ENCODE results near the gene ENKD1.
"Not testable (repeated sequence)": the region's sequence is repeated elsewhere in the genome, so short reads cannot be mapped to it uniquely, and the experiment has no call there.

The ENKD1 gene

GRCh38 chr16:67694611-67695010 is 28.1 kb upstream of the ENKD1 start:
- H3K36me3 Mint-ChIP-seq, result peaks cover 2% of the 10 kb centered on the region
- no peaks in the 10 kb centered on the region for H3K27me3 Mint-ChIP-seq
- no peak overlapping the region for H3K27ac Mint-ChIP-seq
- H3K4me1 Mint-ChIP-seq (ENCODE audit: low read depth), result peaks cover 3% of the 10 kb centered on the region
- no peak overlapping the region for H3K4me3 Mint-ChIP-seq
- no peaks in the 10 kb centered on the region for H3K9me3 Mint-ChIP-seq (ENCODE audit: low read depth)

- not testable (repeated sequence) for H3K4me3 Mint-ChIP-seq; H3K27ac Mint-ChIP-seq; H3K9me3 Mint-ChIP-seq (ENCODE audit: low read depth); H3K27me3 Mint-ChIP-seq; H3K36me3 Mint-ChIP-seq; H3K4me1 Mint-ChIP-seq (ENCODE audit: low read depth)
Measured at GRCh38 chr16:67693517-67694285, 27.2 kb upstream of the ENKD1 start.

- Mint-ChIP-seq H3K4me3 (no peak overlapping the region), H3K36me3 (peaks cover 5% of the 10 kb centered on the region), H3K27me3 (no peaks in the 10 kb centered on the region), H3K9me3 (ENCODE audit: low read depth) (no peaks in the 10 kb centered on the region), H3K4me1 (ENCODE audit: low read depth) (peaks cover 3% of the 10 kb centered on the region), H3K27ac (no peak overlapping the region)
Measured at GRCh38 chr16:67685388-67686112, 19.0 kb upstream of the ENKD1 start.

- peaks cover 1% of the 10 kb centered on the region for H3K4me1 Mint-ChIP-seq (ENCODE audit: low read depth)
- H3K27ac Mint-ChIP-seq, result no peak overlapping the region
- H3K4me3 Mint-ChIP-seq, result no peak overlapping the region
- no peaks in the 10 kb centered on the region for H3K9me3 Mint-ChIP-seq (ENCODE audit: low read depth)
- H3K27me3 Mint-ChIP-seq, result no peaks in the 10 kb centered on the region
- peaks cover 5% of the 10 kb centered on the region for H3K36me3 Mint-ChIP-seq
Measured at GRCh38 chr16:67683767-67684166, 17.2 kb upstream of the ENKD1 start.

GRCh38 chr16:67679935-67680897 is 13.7 kb upstream of the ENKD1 start:
- Mint-ChIP-seq H3K27me3 (no peaks in the 10 kb centered on the region), H3K9me3 (ENCODE audit: low read depth) (no peaks in the 10 kb centered on the region), H3K27ac (no peak overlapping the region), H3K4me3 (no peak overlapping the region), H3K4me1 (ENCODE audit: low read depth) (no peaks in the 10 kb centered on the region), H3K36me3 (peaks cover 3% of the 10 kb centered on the region)

- Mint-ChIP-seq H3K4me3 (no peak overlapping the region), H3K27me3 (no peaks in the 10 kb centered on the region), H3K36me3 (peaks cover 3% of the 10 kb centered on the region), H3K4me1 (ENCODE audit: low read depth) (no peaks in the 10 kb centered on the region), H3K9me3 (ENCODE audit: low read depth) (no peaks in the 10 kb centered on the region), H3K27ac (no peak overlapping the region)
Measured at GRCh38 chr16:67678354-67679023, 11.9 kb upstream of the ENKD1 start.

GRCh38 chr16:67677712-67678111 is 11.2 kb upstream of the ENKD1 start:
- Mint-ChIP-seq H3K9me3 (ENCODE audit: low read depth) (no peaks in the 10 kb centered on the region), H3K27me3 (no peaks in the 10 kb centered on the region), H3K27ac (no peak overlapping the region), H3K4me1 (ENCODE audit: low read depth) (no peaks in the 10 kb centered on the region), H3K4me3 (no peak overlapping the region), H3K36me3 (peaks cover 3% of the 10 kb centered on the region)

- no peaks in the 10 kb centered on the region for H3K4me1 Mint-ChIP-seq (ENCODE audit: low read depth)
- no peaks in the 10 kb centered on the region for H3K27me3 Mint-ChIP-seq
- H3K9me3 Mint-ChIP-seq (ENCODE audit: low read depth), result no peaks in the 10 kb centered on the region
- no peak overlapping the region for H3K4me3 Mint-ChIP-seq
- no peaks in the 10 kb centered on the region for H3K36me3 Mint-ChIP-seq
- no peak overlapping the region for H3K27ac Mint-ChIP-seq
Measured at GRCh38 chr16:67676939-67677338, 10.4 kb upstream of the ENKD1 start.

- H3K27ac Mint-ChIP-seq, result no peak overlapping the region
Measured at GRCh38 chr16:67676516-67676915, 10.0 kb upstream of the ENKD1 start.

GRCh38 chr16:67675999-67676398 is 9.4 kb upstream of the ENKD1 start:
- Mint-ChIP-seq H3K27ac (no peak overlapping the region), H3K4me3 (no peak overlapping the region), H3K9me3 (ENCODE audit: low read depth) (no peaks in the 10 kb centered on the region)

More at GRCh38 chr16:67676516-67676915, 10.0 kb upstream of the ENKD1 start:
- H3K4me3 Mint-ChIP-seq, result no peak overlapping the region
- no peaks in the 10 kb centered on the region for H3K27me3 Mint-ChIP-seq
- H3K4me1 Mint-ChIP-seq (ENCODE audit: low read depth), result no peaks in the 10 kb centered on the region
- H3K36me3 Mint-ChIP-seq, result no peaks in the 10 kb centered on the region
- H3K9me3 Mint-ChIP-seq (ENCODE audit: low read depth), result no peaks in the 10 kb centered on the region

GRCh38 chr16:67675579-67675935 is 9.0 kb upstream of the ENKD1 start:
- Mint-ChIP-seq H3K4me1 (ENCODE audit: low read depth) (no peaks in the 10 kb centered on the region), H3K4me3 (no peak overlapping the region), H3K36me3 (no peaks in the 10 kb centered on the region), H3K27me3 (no peaks in the 10 kb centered on the region), H3K9me3 (ENCODE audit: low read depth) (no peaks in the 10 kb centered on the region), H3K27ac (no peak overlapping the region)

More at GRCh38 chr16:67675999-67676398, 9.4 kb upstream of the ENKD1 start:
- Mint-ChIP-seq H3K4me1 (ENCODE audit: low read depth) (no peaks in the 10 kb centered on the region), H3K27me3 (no peaks in the 10 kb centered on the region), H3K36me3 (no peaks in the 10 kb centered on the region)

GRCh38 chr16:67674851-67675578 is 8.5 kb upstream of the ENKD1 start:
- no peaks in the 10 kb centered on the region for H3K4me1 Mint-ChIP-seq (ENCODE audit: low read depth)
- no peak overlapping the region for H3K27ac Mint-ChIP-seq
- no peak overlapping the region for H3K4me3 Mint-ChIP-seq
- H3K36me3 Mint-ChIP-seq, result no peaks in the 10 kb centered on the region
- H3K27me3 Mint-ChIP-seq, result no peaks in the 10 kb centered on the region
- H3K9me3 Mint-ChIP-seq (ENCODE audit: low read depth), result no peaks in the 10 kb centered on the region

- Mint-ChIP-seq H3K27me3 (no peaks in the 10 kb centered on the region), H3K27ac (no peak overlapping the region), H3K4me1 (ENCODE audit: low read depth) (peaks cover 2% of the 10 kb centered on the region), H3K4me3 (no peak overlapping the region), H3K9me3 (ENCODE audit: low read depth) (no peaks in the 10 kb centered on the region), H3K36me3 (no peaks in the 10 kb centered on the region)
Measured at GRCh38 chr16:67673712-67674580, 7.4 kb upstream of the ENKD1 start.

Data from activated naive CD8-positive, alpha-beta T cell (primary cell).